HepG2 (cell line): ENCODE results near the gene VPS11. TPM values are rescaled to one million over a fixed set of nuclear protein-coding genes. Genes with fewer than 3 reads are reported as not detected.

Source experiments
- ATF1 ChIP-seq: IDR thresholded peaks from 2 replicates; pipeline ENCODE4 v1.6.1; 2016; ENCODE audit warnings: mild to moderate bottlenecking, control low read depth
- CEBPG ChIP-seq: IDR thresholded peaks from 2 replicates; pipeline ENCODE4 v1.6.1; 2016
- HCFC1 ChIP-seq: fragments of 150-350 bp; IDR thresholded peaks from 2 replicates; pipeline ENCODE4 v1.6.1; 2014; ENCODE audit warnings: low read depth, low read length
- KDM4B ChIP-seq: sonication (generic); formaldehyde crosslinking; IDR thresholded peaks from 2 replicates; pipeline ENCODE4 v1.4.0; 2020; ENCODE audit warnings: missing genetic modification reagents
- KLF9 ChIP-seq: IDR thresholded peaks from 2 replicates; pipeline ENCODE4 v1.6.1; 2016; ENCODE audit warnings: low read depth
- RFX5 ChIP-seq: IDR thresholded peaks from 2 replicates; pipeline ENCODE4 v1.6.1; 2011; ENCODE audit warnings: low read depth, low read length, improper control_type of control experiment
- SIN3A ChIP-seq: IDR thresholded peaks from 2 replicates; pipeline ENCODE4 v1.6.1; 2011; ENCODE audit warnings: low read depth, mild to moderate bottlenecking, control low read depth, low read length, borderline replicate concordance
- SOX6 ChIP-seq, 2 experiments: fragments of 450-650 bp in 1 of 2; sonication (generic) in 1 of 2; formaldehyde crosslinking in 1 of 2; IDR thresholded peaks; 2 replicates each; pipeline versions ENCODE4 v1.4.0 to v1.6.1; 2017 to 2020; ENCODE audit warnings: antibody characterized with exemption in 1 of 2, mild to moderate bottlenecking in 1 of 2, missing genetic modification reagents in 1 of 2
- THAP11 ChIP-seq: IDR thresholded peaks from 2 replicates; pipeline ENCODE4 v1.6.1; 2016; ENCODE audit warnings: missing biosample characterization, missing genetic modification reagents
- TP53 ChIP-seq: sonication (generic); formaldehyde crosslinking; conservative IDR thresholded peaks from 2 replicates; pipeline ENCODE4 v1.4.0; 2020; ENCODE audit warnings: missing genetic modification reagents
- ZFY ChIP-seq: sonication (generic); formaldehyde crosslinking; IDR thresholded peaks from 2 replicates; pipeline ENCODE4 v1.4.0; 2020; ENCODE audit warnings: missing genetic modification reagents
- ZMYM3 ChIP-seq: sonication (generic); formaldehyde crosslinking; IDR thresholded peaks from 2 replicates; pipeline ENCODE4 v1.5.1; 2020; ENCODE audit warnings: mild to moderate bottlenecking, missing genetic modification reagents
- ZNF564 ChIP-seq: sonication (generic); formaldehyde crosslinking; IDR thresholded peaks from 2 replicates; pipeline ENCODE4 v1.8.1; 2023; ENCODE audit warnings: mild to moderate bottlenecking, missing genetic modification reagents
- ZNF615 ChIP-seq: sonication (generic); formaldehyde crosslinking; IDR thresholded peaks from 2 replicates; pipeline ENCODE4 v1.5.0; 2020; ENCODE audit warnings: mild to moderate bottlenecking, missing genetic modification reagents, borderline replicate concordance
- ZNF644 ChIP-seq: IDR thresholded peaks from 2 replicates; pipeline ENCODE4 v1.6.1; 2016; ENCODE audit warnings: low read depth
- ZNF792 ChIP-seq: IDR thresholded peaks from 2 replicates; pipeline ENCODE4 v1.6.1; 2016
- ZNF883 ChIP-seq: sonication (generic); formaldehyde crosslinking; IDR thresholded peaks from 2 replicates; pipeline ENCODE4 v1.5.1; 2020; ENCODE audit warnings: mild to moderate bottlenecking, missing genetic modification reagents; ENCODE audit errors: not compliant biosample characterization
- polyA plus RNA-seq, 8 experiments: library from polyadenylated mRNA; depleted of rRNA in 3 of 8; stranded (reverse) in 7 of 8; unstranded in 1 of 8; fragments of >200 nt; fragmentation: Illumina TruSeq in 4 of 8; extraction: Trizol in 4 of 8; gene quantifications; 2 replicates each; pipeline versions ENCODE4 v1.2.1 to v1.2.3, GENCODE V29; 2011 to 2016; ENCODE audit warnings: low read depth in 4 of 8, missing spikeins in 1 of 8, mixed read lengths in 1 of 8; ENCODE audit not compliant: insufficient read depth in 1 of 8
- total RNA-seq, 5 experiments: library from RNA; depleted of rRNA; stranded (reverse); fragments of >200 nt; fragmentation: Illumina TruSeq; extraction: Trizol; gene quantifications; 2 replicates each; pipeline ENCODE4 v1.2.3, GENCODE V29; 2016; ENCODE audit warnings: low read depth in 1 of 5
- TF ChIP-seq, protein P1 (sequence below): sonication (generic); formaldehyde crosslinking; IDR thresholded peaks from 2 replicates; pipeline ENCODE4 v1.5.0; 2020; ENCODE audit warnings: mild to moderate bottlenecking, missing genetic modification reagents, borderline replicate concordance
- TF ChIP-seq, protein P2 (sequence below): sonication (generic); formaldehyde crosslinking; IDR thresholded peaks from 2 replicates; pipeline ENCODE4 v1.8.1; 2023; ENCODE audit warnings: missing genetic modification reagents, mild to moderate bottlenecking, borderline replicate concordance
- TF ChIP-seq, protein P3 (sequence below): sonication (generic); formaldehyde crosslinking; IDR thresholded peaks from 2 replicates; pipeline ENCODE4 v1.4.0; 2020; ENCODE audit warnings: missing genetic modification reagents
- TF ChIP-seq, protein P4 (sequence below): sonication (generic); formaldehyde crosslinking; IDR thresholded peaks from 2 replicates; pipeline ENCODE4 v1.8.1; 2023; ENCODE audit warnings: mild to moderate bottlenecking, inconsistent platforms, moderate library complexity, missing genetic modification reagents, borderline replicate concordance

VPS11 gene
- total and polyA plus RNA-seq, 2 of the 13 experiments (the other 11 are each of a cell fraction or from before 2014, with no cell fraction given), result 13.7 to 21.6 TPM

DNA sequence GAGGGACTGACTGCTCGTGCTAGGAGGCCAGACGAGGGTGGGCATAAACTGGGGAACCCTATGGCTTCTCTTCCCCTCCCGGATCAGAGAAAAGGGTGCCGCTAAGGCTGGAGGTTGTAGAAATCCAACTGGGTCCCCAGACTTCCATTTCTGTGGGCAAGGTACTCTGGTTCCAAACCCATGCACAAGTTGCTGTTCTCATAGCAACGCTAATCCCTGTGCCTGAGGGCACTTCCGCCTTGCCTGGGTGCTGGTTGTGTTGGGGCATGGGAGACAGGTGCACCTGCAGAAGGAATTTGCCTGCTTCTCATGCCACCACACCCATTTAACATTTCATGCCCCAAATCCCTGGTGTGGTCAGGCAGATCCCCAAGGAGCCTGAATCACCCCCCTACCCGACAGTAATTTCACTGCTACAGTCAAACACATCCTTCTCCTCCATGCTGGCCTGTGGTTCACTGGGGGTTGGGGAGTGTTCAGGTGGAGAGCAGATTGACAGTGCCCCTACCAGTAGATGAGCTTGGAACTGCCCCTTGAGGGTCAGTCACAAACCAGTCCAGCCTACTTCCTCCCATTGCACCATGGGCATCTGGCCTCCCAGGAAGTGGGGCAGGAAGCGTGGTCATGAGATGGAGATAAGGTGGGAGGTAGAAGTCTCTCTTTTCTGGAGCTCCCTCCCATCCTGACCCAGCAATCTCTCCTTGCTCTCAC, 40.7 kb downstream of the VPS11 start (continued):
- TF ChIP-seq, protein P1, sequence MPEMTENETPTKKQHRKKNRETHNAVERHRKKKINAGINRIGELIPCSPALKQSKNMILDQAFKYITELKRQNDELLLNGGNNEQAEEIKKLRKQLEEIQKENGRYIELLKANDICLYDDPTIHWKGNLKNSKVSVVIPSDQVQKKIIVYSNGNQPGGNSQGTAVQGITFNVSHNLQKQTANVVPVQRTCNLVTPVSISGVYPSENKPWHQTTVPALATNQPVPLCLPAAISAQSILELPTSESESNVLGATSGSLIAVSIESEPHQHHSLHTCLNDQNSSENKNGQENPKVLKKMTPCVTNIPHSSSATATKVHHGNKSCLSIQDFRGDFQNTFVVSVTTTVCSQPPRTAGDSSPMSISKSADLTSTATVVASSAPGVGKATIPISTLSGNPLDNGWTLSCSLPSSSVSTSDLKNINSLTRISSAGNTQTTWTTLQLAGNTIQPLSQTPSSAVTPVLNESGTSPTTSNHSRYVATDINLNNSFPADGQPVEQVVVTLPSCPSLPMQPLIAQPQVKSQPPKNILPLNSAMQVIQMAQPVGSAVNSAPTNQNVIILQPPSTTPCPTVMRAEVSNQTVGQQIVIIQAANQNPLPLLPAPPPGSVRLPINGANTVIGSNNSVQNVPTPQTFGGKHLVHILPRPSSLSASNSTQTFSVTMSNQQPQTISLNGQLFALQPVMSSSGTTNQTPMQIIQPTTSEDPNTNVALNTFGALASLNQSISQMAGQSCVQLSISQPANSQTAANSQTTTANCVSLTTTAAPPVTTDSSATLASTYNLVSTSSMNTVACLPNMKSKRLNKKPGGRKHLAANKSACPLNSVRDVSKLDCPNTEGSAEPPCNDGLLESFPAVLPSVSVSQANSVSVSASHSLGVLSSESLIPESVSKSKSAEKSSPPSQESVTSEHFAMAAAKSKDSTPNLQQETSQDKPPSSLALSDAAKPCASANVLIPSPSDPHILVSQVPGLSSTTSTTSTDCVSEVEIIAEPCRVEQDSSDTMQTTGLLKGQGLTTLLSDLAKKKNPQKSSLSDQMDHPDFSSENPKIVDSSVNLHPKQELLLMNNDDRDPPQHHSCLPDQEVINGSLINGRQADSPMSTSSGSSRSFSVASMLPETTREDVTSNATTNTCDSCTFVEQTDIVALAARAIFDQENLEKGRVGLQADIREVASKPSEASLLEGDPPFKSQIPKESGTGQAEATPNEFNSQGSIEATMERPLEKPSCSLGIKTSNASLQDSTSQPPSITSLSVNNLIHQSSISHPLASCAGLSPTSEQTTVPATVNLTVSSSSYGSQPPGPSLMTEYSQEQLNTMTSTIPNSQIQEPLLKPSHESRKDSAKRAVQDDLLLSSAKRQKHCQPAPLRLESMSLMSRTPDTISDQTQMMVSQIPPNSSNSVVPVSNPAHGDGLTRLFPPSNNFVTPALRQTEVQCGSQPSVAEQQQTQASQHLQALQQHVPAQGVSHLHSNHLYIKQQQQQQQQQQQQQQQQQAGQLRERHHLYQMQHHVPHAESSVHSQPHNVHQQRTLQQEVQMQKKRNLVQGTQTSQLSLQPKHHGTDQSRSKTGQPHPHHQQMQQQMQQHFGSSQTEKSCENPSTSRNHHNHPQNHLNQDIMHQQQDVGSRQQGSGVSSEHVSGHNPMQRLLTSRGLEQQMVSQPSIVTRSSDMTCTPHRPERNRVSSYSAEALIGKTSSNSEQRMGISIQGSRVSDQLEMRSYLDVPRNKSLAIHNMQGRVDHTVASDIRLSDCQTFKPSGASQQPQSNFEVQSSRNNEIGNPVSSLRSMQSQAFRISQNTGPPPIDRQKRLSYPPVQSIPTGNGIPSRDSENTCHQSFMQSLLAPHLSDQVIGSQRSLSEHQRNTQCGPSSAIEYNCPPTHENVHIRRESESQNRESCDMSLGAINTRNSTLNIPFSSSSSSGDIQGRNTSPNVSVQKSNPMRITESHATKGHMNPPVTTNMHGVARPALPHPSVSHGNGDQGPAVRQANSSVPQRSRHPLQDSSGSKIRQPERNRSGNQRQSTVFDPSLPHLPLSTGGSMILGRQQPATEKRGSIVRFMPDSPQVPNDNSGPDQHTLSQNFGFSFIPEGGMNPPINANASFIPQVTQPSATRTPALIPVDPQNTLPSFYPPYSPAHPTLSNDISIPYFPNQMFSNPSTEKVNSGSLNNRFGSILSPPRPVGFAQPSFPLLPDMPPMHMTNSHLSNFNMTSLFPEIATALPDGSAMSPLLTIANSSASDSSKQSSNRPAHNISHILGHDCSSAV (CRISPR knock-in tag), result no peak
- TF ChIP-seq, protein P2, sequence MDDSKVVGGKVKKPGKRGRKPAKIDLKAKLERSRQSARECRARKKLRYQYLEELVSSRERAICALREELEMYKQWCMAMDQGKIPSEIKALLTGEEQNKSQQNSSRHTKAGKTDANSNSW (CRISPR knock-in tag), result no peak
- TF ChIP-seq THAP11 (CRISPR knock-in tag) (peak; percentile 52; the same call in 1 of the 2 replicates), SIN3A (peak; percentile 68; the same call in 1 of the 2 replicates), HCFC1 (0 out of 2 replicates have a peak, but pooled peaks have one; percentile 13), ZNF615 (CRISPR knock-in tag) (no peak), ZFY (CRISPR knock-in tag) (no peak; the same call in 1 of the 2 replicates), CEBPG (CRISPR knock-in tag) (peak; percentile 63), ZNF883 (CRISPR knock-in tag) (no peak), ZMYM3 (CRISPR knock-in tag) (no peak), KDM4B (no peak), ZNF644 (CRISPR knock-in tag) (no peak), ZNF564 (CRISPR knock-in tag) (0 out of 2 replicates have a peak, but pooled peaks have one; percentile 29), KLF9 (no peak), RFX5 (no peak), SOX6 (IDR thresholded peaks at IDR 0.05) (no peak), SOX6 (CRISPR knock-in tag; IDR thresholded peaks at IDR 0.05) (no peak), ZNF792 (CRISPR knock-in tag) (no peak), ATF1 (CRISPR knock-in tag) (0 out of 2 replicates have a peak, but pooled peaks have one; percentile 32), TP53 (CRISPR knock-in tag) (no peak)
- TF ChIP-seq, protein P3, sequence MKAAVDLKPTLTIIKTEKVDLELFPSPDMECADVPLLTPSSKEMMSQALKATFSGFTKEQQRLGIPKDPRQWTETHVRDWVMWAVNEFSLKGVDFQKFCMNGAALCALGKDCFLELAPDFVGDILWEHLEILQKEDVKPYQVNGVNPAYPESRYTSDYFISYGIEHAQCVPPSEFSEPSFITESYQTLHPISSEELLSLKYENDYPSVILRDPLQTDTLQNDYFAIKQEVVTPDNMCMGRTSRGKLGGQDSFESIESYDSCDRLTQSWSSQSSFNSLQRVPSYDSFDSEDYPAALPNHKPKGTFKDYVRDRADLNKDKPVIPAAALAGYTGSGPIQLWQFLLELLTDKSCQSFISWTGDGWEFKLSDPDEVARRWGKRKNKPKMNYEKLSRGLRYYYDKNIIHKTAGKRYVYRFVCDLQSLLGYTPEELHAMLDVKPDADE (CRISPR knock-in tag), result no peak
- TF ChIP-seq, protein P4, sequence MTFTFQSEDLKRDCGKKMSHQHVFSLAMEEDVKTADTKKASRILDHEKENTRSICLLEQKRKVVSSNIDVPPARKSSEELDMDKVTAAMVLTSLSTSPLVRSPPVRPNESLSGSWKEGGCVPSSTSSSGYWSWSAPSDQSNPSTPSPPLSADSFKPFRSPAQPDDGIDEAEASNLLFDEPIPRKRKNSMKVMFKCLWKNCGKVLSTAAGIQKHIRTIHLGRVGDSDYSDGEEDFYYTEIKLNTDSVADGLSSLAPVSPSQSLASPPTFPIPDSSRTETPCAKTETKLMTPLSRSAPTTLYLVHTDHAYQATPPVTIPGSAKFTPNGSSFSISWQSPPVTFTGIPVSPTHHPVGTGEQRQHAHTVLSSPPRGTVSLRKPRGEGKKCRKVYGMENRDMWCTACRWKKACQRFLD, result no peak; the same call in 1 of the 2 replicates
